HepG2 (cell line): ENCODE data around the gene MICAL3. TPM values are rescaled to one million over a fixed set of nuclear protein-coding genes. Genes with fewer than 3 reads are reported as not detected.
A peak's percentile ranks its signal among the peaks of the same experiment; 100 is the strongest.

Experiments used
- ATAC-seq: fragments of 200-7000 bp; cut with Tn5 transposase; 3 replicates; pipeline ENCODE4 v1.9.1; 2020; ENCODE audit warnings: mild to moderate bottlenecking, moderate library complexity
- BruUV-seq: library from RNA; stranded (reverse); fragments of 400-500 nt; replicated peaks from 2 replicates; lab custom pipeline; 2021; lab: Mats Ljungman, UMichigan
- CTCF ChIA-PET: fragments of 300-600 bp; formaldehyde crosslinking; extraction: SDS; loops from one replicate; lab custom pipeline; 2021; ENCODE audit warnings: low total read pairs, inconsistent platforms, low intra/inter-chr PET ratio; lab: Yijun Ruan, JAX
- POLR2A ChIA-PET: fragments of 350-600 bp; sonication (Branson Sonifier 250); formaldehyde crosslinking; loops from one replicate; lab custom pipeline; 2020; ENCODE audit warnings: antibody characterized with exemption, inconsistent platforms; lab: Yijun Ruan, JAX
- DNase-seq: peaks from one replicate; pipeline ENCODE4 v3.0.0-alpha.2; 2015; ENCODE audit warnings: low spot score
- FAIRE-seq: peaks from 3 replicates; lab custom pipeline; 2011; peaks lifted over from hg19 to GRCh38; lab: Jason Lieb, UNC
- H2AFZ ChIP-seq: one replicate; pipeline ENCODE4 v1.6.1; 2011; ENCODE audit warnings: low read length, inconsistent platforms
- H3K27ac ChIP-seq: fragments of 300-600 bp; 3 replicates; pipeline ENCODE4 v1.8.0; 2011; ENCODE audit warnings: mixed run types, mild to moderate bottlenecking, mixed read lengths, low read length, inconsistent platforms; ENCODE audit not compliant: insufficient read depth; ENCODE audit errors: extremely low read length
- H3K27me3 ChIP-seq, 2 experiments: fragments of 200-600 bp in 1 of 2; 2 replicates in 1 of 2; 3 replicates in 1 of 2; pipeline versions ENCODE4 v1.6.0 to v1.8.0; 2011; ENCODE audit warnings: low read length in 2 of 2, mild to moderate bottlenecking in 2 of 2, moderate library complexity in 2 of 2, inconsistent platforms in 1 of 2; ENCODE audit not compliant: insufficient read depth in 2 of 2, control insufficient read depth in 1 of 2
- H3K36me3 ChIP-seq, 2 experiments: fragments of 200-600 bp in 1 of 2; replicated peaks in 1 of 2; 2 replicates in 1 of 2; 3 replicates in 1 of 2; pipeline versions ENCODE4 v1.5.1 to v1.8.0; 2011; ENCODE audit warnings: low read length in 2 of 2, inconsistent platforms in 1 of 2; ENCODE audit not compliant: insufficient read depth in 2 of 2, control insufficient read depth in 1 of 2
- H3K4me1 ChIP-seq: 2 replicates; pipeline ENCODE4 v1.5.1; 2012; ENCODE audit warnings: low read length, inconsistent platforms; ENCODE audit not compliant: insufficient read depth
- H3K4me2 ChIP-seq: 2 replicates; pipeline ENCODE4 v1.6.0; 2011; ENCODE audit warnings: low read depth, low read length, inconsistent platforms
- H3K4me3 ChIP-seq, 3 experiments: fragments of 200-600 bp in 1 of 3; sonication (generic), shearing (Covaris generic) in 1 of 3; replicated peaks in 1 of 3; 2 replicates each; pipeline ENCODE4 v1.5.1; 2011 to 2016; ENCODE audit warnings: low read length in 3 of 3, inconsistent platforms in 2 of 3, low read depth in 2 of 3, mild to moderate bottlenecking in 2 of 3, control low read depth in 1 of 3, mixed read lengths in 1 of 3; ENCODE audit not compliant: insufficient read depth in 1 of 3
- H3K79me2 ChIP-seq: one replicate; pipeline ENCODE4 v1.6.1; 2011; ENCODE audit warnings: low read length, inconsistent platforms; ENCODE audit not compliant: insufficient read depth
- H3K9ac ChIP-seq: 2 replicates; pipeline ENCODE4 v1.6.0; 2011; ENCODE audit warnings: mild to moderate bottlenecking, low read depth, low read length, inconsistent platforms; ENCODE audit not compliant: insufficient read depth
- H3K9me3 ChIP-seq: 2 replicates; pipeline ENCODE4 v1.5.1; 2012; ENCODE audit warnings: mild to moderate bottlenecking, low read length
- H4K20me1 ChIP-seq: 2 replicates; pipeline ENCODE4 v1.6.0; 2011; ENCODE audit warnings: inconsistent platforms, mild to moderate bottlenecking, low read length, moderate library complexity; ENCODE audit not compliant: insufficient read depth
- FOXO4 ChIP-seq: sonication (generic); formaldehyde crosslinking; conservative IDR thresholded peaks from 2 replicates; pipeline ENCODE4 v1.8.1; 2023; ENCODE audit warnings: missing genetic modification reagents
- MNT ChIP-seq: fragments of 450-650 bp; IDR thresholded peaks from 2 replicates; pipeline ENCODE4 v1.6.1; 2016
- ZNF574 ChIP-seq: sonication (generic); formaldehyde crosslinking; IDR thresholded peaks from 2 replicates; pipeline ENCODE4 v1.4.0; 2020; ENCODE audit warnings: missing genetic modification reagents
- WGBS: methylation state at CpG from one replicate; pipeline ENCODE4 v1.1.6; 2017; ENCODE audit warnings: low lambda C conversion rate; 5-methylcytosine and 5-hydroxymethylcytosine counted together
- in situ Hi-C: cut with HindIII; loops from 2 replicates; pipeline ENCODE4 v1.10.0; 2017; ENCODE audit warnings: low pct_unique_long_range_greater_than_20kb; ENCODE audit not compliant: extremely low pct_ligation_motif_present
- intact Hi-C: fragments of 100-400 bp; cut with micrococcal nuclease; formaldehyde crosslinking; loops from one replicate; pipeline ENCODE4 v1.10.0; 2022; ENCODE audit not compliant: unreplicated experiment
- polyA plus RNA-seq, 8 experiments: library from polyadenylated mRNA; depleted of rRNA in 3 of 8; stranded (reverse) in 7 of 8; unstranded in 1 of 8; fragments of >200 nt; fragmentation: Illumina TruSeq in 4 of 8; extraction: Trizol in 4 of 8; gene quantifications; 2 replicates each; pipeline versions ENCODE4 v1.2.1 to v1.2.3, GENCODE V29; 2011 to 2016; ENCODE audit warnings: low read depth in 4 of 8, missing spikeins in 1 of 8, mixed read lengths in 1 of 8; ENCODE audit not compliant: insufficient read depth in 1 of 8
- total RNA-seq, 5 experiments: library from RNA; depleted of rRNA; stranded (reverse); fragments of >200 nt; fragmentation: Illumina TruSeq; extraction: Trizol; gene quantifications; 2 replicates each; pipeline ENCODE4 v1.2.3, GENCODE V29; 2016; ENCODE audit warnings: low read depth in 1 of 5

The MICAL3 gene
- total and polyA plus RNA-seq, 2 of the 13 experiments (the other 11 are each of a cell fraction or from before 2014, with no cell fraction given) = 5.3 to 12.5 TPM

- Histone ChIP-seq H3K79me2 (no peaks in the 10 kb centered on the region), H3K27ac (no peak overlapping the region), H3K4me1 (peaks cover 74% of the 10 kb centered on the region), H2AFZ (no peak overlapping the region), H3K9me3 (no peaks in the 10 kb centered on the region), H3K4me3 (no peak overlapping the region), H4K20me1 (no peaks in the 10 kb centered on the region), H3K4me2 (0 out of 2 replicates have a peak overlapping the region, but pooled peaks have one; percentile 73), H3K27me3 (no peaks in the 10 kb centered on the region), H3K9ac (no peak overlapping the region), H3K36me3 (no peaks in the 10 kb centered on the region)
- peak; percentile 46; the same call in 1 of the 2 replicates for TF ChIP-seq MNT
- no peak for TF ChIP-seq ZNF574
- TF ChIP-seq FOXO4 (CRISPR knock-in tag) = 0 out of 2 replicates have a peak, but pooled peaks have one; percentile 68
- ATAC-seq (no peak), DNase-seq (no peak), FAIRE-seq (no peak)
- CTCF ChIA-PET = no interaction called here
- no TSS peak for BruUV-seq
- in situ Hi-C loops = no loop called here
- 79% methylated on average over 3 of the region's 3 CpGs for WGBS
- intact Hi-C loops = no loop called here
- POLR2A ChIA-PET = interaction anchor here (2.8 kb wide), 1 partner anchor 23 kb away, joined by 13 read pairs; no protein-coding TSS in a partner anchor
Observed at GRCh38 chr22:18067121-18067520, 42.8 kb upstream of the MICAL3 start.
